Endothelial cell of umbilical vein (primary cell): ENCODE results near the gene TESMIN. TPM values are rescaled to one million over a fixed set of nuclear protein-coding genes. Genes with fewer than 3 reads are reported as not detected.

ENCODE experiments used
- BruUV-seq: library from RNA; stranded (reverse); fragments of 400-500 nt; replicated peaks from 2 replicates; lab custom pipeline; 2021; lab: Mats Ljungman, UMichigan
- CTCF ChIA-PET: fragments of 300-600, 350-600 bp; sonication (Branson Sonifier 250); formaldehyde crosslinking; loops from one replicate; lab custom pipeline; 2021; ENCODE audit warnings: antibody characterized with exemption, inconsistent platforms; lab: Charles Lee
- POLR2A ChIA-PET: fragments of 300-600, 350-600 bp; sonication (Branson Sonifier 250); formaldehyde crosslinking; loops from one replicate; lab custom pipeline; 2021; ENCODE audit warnings: antibody characterized with exemption, inconsistent platforms; lab: Charles Lee
- DNase-seq: peaks from one replicate; pipeline ENCODE4 v3.0.0-alpha.2; 2011; ENCODE audit warnings: low read depth, low spot score
- FAIRE-seq: peaks from 2 replicates; lab custom pipeline; 2011; peaks lifted over from hg19 to GRCh38; lab: Jason Lieb, UNC
- H2AFZ ChIP-seq: 2 replicates; pipeline ENCODE4 v1.6.0; 2012; ENCODE audit warnings: low read depth, low read length, control low read depth, inconsistent platforms
- H3K27ac ChIP-seq: 2 replicates; pipeline ENCODE4 v1.5.1; 2011; ENCODE audit warnings: low read depth, mild to moderate bottlenecking, control low read depth, low read length, moderate library complexity; ENCODE audit not compliant: insufficient read depth
- H3K27me3 ChIP-seq, 2 experiments: 2 replicates each; pipeline versions ENCODE4 v1.6.0 to v1.6.1; 2011; ENCODE audit warnings: low read length in 2 of 2, mixed read lengths in 1 of 2; ENCODE audit not compliant: control insufficient read depth in 2 of 2, insufficient read depth in 2 of 2
- H3K36me3 ChIP-seq, 2 experiments: 2 replicates in 1 of 2; 3 replicates in 1 of 2; pipeline ENCODE4 v1.5.1; 2011; ENCODE audit warnings: low read length in 2 of 2, mild to moderate bottlenecking in 1 of 2, moderate library complexity in 1 of 2; ENCODE audit not compliant: control insufficient read depth in 2 of 2, insufficient read depth in 2 of 2; ENCODE audit errors: extremely low read depth in 1 of 2
- H3K4me1 ChIP-seq: 3 replicates; pipeline ENCODE4 v1.5.1; 2011; ENCODE audit warnings: mild to moderate bottlenecking, low read length; ENCODE audit not compliant: control insufficient read depth, insufficient read depth; ENCODE audit errors: extremely low read depth
- H3K4me2 ChIP-seq: 2 replicates; pipeline ENCODE4 v1.6.1; 2011; ENCODE audit warnings: low read length, control low read depth, mixed read lengths; ENCODE audit not compliant: insufficient read depth
- H3K4me3 ChIP-seq, 3 experiments: fragments of 200-600 bp in 1 of 3; sonication (generic), shearing (Covaris generic) in 1 of 3; replicated peaks in 1 of 3; 2 replicates each; pipeline ENCODE4 v1.5.1; 2011 to 2016; ENCODE audit warnings: control low read depth in 3 of 3, low read length in 3 of 3, mild to moderate bottlenecking in 2 of 3, inconsistent platforms in 1 of 3, low read depth in 1 of 3, moderate library complexity in 1 of 3; ENCODE audit not compliant: insufficient read depth in 1 of 3
- H3K79me2 ChIP-seq: 2 replicates; pipeline ENCODE4 v1.6.0; 2012; ENCODE audit warnings: low read length, inconsistent platforms; ENCODE audit not compliant: control insufficient read depth, insufficient read depth
- H3K9ac ChIP-seq: replicated peaks from 2 replicates; pipeline ENCODE3; 2011; ENCODE audit warnings: low read length, control low read depth; ENCODE audit not compliant: insufficient read depth; ENCODE audit errors: extremely low read depth
- H3K9me1 ChIP-seq: replicated peaks from 3 replicates; pipeline ENCODE4 v1.6.0; 2011; ENCODE audit warnings: mild to moderate bottlenecking, low read length; ENCODE audit not compliant: control insufficient read depth, insufficient read depth; ENCODE audit errors: extremely low read depth
- H3K9me3 ChIP-seq: replicated peaks from 2 replicates; pipeline ENCODE4 v1.5.1; 2012; ENCODE audit warnings: low read length, inconsistent platforms; ENCODE audit not compliant: control insufficient read depth, insufficient read depth
- H4K20me1 ChIP-seq: replicated peaks from 2 replicates; pipeline ENCODE3; 2011; ENCODE audit warnings: mild to moderate bottlenecking, low read length; ENCODE audit not compliant: control insufficient read depth, insufficient read depth; ENCODE audit errors: extremely low read depth
- EZH2 ChIP-seq: IDR thresholded peaks from 2 replicates; pipeline ENCODE4 v1.6.1; 2012; ENCODE audit warnings: borderline replicate concordance, low read depth, mild to moderate bottlenecking, moderate library complexity, low read length, inconsistent platforms; ENCODE audit not compliant: severe bottlenecking
- FOS ChIP-seq: IDR thresholded peaks from 2 replicates; pipeline ENCODE4 v1.6.1; 2011; ENCODE audit warnings: mild to moderate bottlenecking, low read length, moderate library complexity, borderline replicate concordance; ENCODE audit not compliant: insufficient read depth
- GATA2 ChIP-seq: IDR thresholded peaks from 2 replicates; pipeline ENCODE4 v1.7.0; 2011; ENCODE audit warnings: low read depth, mild to moderate bottlenecking, moderate library complexity, mixed read lengths, low read length; ENCODE audit not compliant: insufficient read length, insufficient read depth
- JUN ChIP-seq: IDR thresholded peaks from 2 replicates; pipeline ENCODE4 v1.6.1; 2011; ENCODE audit warnings: borderline replicate concordance, low read depth; ENCODE audit not compliant: insufficient read length, insufficient read depth
- MYC ChIP-seq: IDR thresholded peaks from one replicate; pipeline ENCODE4 v1.6.1; 2011; ENCODE audit warnings: mild to moderate bottlenecking, low read depth, low read length
- POLR2A ChIP-seq: IDR thresholded peaks from 2 replicates; pipeline ENCODE4 v1.6.1; 2012; ENCODE audit warnings: low read depth, mild to moderate bottlenecking, control low read depth, low read length
- POLR2AphosphoS5 ChIP-seq: IDR thresholded peaks from 2 replicates; pipeline ENCODE4 v1.6.1; 2012; ENCODE audit warnings: low read depth, mild to moderate bottlenecking, control low read depth, low read length, moderate library complexity; ENCODE audit not compliant: insufficient read depth
- dilution Hi-C: fragments of 300-500 bp; cut with MboI; formaldehyde crosslinking; loops from one replicate; pipeline ENCODE4 v1.15.0; 2019; ENCODE audit warnings: low sequenced_read_pairs; ENCODE audit not compliant: extremely low pct_ligation_motif_present
- intact Hi-C: fragments of 100-400 bp; cut with micrococcal nuclease; formaldehyde crosslinking; loops from one replicate; pipeline ENCODE4 v1.10.0; 2022
- polyA plus RNA-seq, 4 experiments: library from polyadenylated mRNA; depleted of rRNA in 3 of 4; stranded (reverse) in 3 of 4; unstranded in 1 of 4; fragments of >200 nt; gene quantifications; 2 replicates each; pipeline versions ENCODE4 v1.2.1 to v1.2.3, GENCODE V29; 2011 to 2012; ENCODE audit warnings: missing spikeins in 1 of 4
- total RNA-seq: library from RNA; stranded (reverse); gene quantifications from 2 replicates; pipeline ENCODE4 v1.2.3, GENCODE V29; 2021
- TF ChIP-seq, protein P1 (sequence below), 2 donors: IDR thresholded peaks; 1 replicate in 1 of 2; 2 replicates in 1 of 2; pipeline ENCODE4 v1.5.1; 2011; ENCODE audit warnings: low read length in 2 of 2, mild to moderate bottlenecking in 2 of 2, moderate library complexity in 2 of 2, control low read depth in 1 of 2, inconsistent platforms in 1 of 2, low read depth in 1 of 2; ENCODE audit not compliant: insufficient read depth in 1 of 2; ENCODE audit errors: extremely low read depth in 1 of 2
- TF ChIP-seq, protein P2 (sequence below): IDR thresholded peaks from 2 replicates; pipeline ENCODE4 v1.6.1; 2011; ENCODE audit not compliant: insufficient read depth, insufficient read length

Gene TESMIN
- total and polyA plus RNA-seq, 2 donors (not counting 3 experiments of a cell fraction or from before 2014, with no cell fraction given): 1.7 to 6.1 TPM

DNA sequence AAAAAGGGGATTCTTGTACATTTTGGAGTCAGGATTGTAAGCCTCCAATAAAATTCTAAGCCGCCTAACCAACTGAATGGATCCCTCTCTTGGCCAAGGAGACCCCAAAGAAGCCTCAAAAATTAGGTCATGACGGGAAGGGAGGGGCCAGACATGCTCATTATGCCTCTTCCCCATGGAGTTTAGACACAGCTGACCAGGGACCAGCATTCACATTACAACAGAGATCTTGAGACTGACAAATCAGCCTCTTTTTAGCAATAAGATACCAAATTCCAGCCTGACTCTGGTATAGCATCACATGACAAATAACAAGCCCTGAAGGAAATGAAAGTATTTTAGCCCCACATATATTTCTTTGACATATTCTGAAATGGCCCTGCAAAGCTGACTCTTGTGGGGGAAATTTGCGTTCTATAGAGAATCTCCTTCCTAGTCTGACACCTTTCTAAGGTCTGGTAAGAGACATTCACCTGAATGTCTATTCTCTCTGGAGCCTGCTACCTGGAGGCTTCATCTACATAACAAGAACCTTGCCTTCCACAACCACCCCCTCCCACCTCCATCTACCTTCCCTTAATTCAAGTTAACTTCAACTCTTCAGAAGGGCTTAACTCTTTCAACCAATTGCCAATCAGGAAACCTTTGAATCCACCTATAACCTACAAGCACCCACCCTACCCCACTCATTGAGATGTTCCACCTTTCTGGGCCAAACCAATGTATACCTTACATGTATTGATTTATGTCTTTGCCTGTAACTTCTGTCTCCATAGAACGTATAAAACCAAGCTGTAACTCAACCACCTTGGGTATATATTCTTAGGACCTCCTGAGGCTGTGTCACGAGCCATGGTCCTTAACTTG is 56.7 kb downstream of the TESMIN start:
- no peak overlapping the region for H3K4me3 ChIP-seq
- TF ChIP-seq POLR2AphosphoS5 (no peak), EZH2 (no peak), FOS (no peak), MYC (no peak), GATA2 (no peak), JUN (no peak), POLR2A (no peak)
- TF ChIP-seq, protein P1, sequence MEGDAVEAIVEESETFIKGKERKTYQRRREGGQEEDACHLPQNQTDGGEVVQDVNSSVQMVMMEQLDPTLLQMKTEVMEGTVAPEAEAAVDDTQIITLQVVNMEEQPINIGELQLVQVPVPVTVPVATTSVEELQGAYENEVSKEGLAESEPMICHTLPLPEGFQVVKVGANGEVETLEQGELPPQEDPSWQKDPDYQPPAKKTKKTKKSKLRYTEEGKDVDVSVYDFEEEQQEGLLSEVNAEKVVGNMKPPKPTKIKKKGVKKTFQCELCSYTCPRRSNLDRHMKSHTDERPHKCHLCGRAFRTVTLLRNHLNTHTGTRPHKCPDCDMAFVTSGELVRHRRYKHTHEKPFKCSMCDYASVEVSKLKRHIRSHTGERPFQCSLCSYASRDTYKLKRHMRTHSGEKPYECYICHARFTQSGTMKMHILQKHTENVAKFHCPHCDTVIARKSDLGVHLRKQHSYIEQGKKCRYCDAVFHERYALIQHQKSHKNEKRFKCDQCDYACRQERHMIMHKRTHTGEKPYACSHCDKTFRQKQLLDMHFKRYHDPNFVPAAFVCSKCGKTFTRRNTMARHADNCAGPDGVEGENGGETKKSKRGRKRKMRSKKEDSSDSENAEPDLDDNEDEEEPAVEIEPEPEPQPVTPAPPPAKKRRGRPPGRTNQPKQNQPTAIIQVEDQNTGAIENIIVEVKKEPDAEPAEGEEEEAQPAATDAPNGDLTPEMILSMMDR (IDR thresholded peaks at IDR 0.05; ENCODE audit: extremely low read depth in 1 of 2, insufficient read depth in 1 of 2, low read depth in 1 of 2, low read length in 2 of 2): no peak
- TF ChIP-seq, protein P2, sequence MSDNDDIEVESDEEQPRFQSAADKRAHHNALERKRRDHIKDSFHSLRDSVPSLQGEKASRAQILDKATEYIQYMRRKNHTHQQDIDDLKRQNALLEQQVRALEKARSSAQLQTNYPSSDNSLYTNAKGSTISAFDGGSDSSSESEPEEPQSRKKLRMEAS: no peak
- DNase-seq (no peak), FAIRE-seq (no peak)
- no TSS peak for BruUV-seq
- H3K9me1 ChIP-seq: no peaks in the 10 kb centered on the region
- no peak overlapping the region for H3K27ac ChIP-seq
- dilution Hi-C loops: no loop called here
- H3K4me1 ChIP-seq: no peaks in the 10 kb centered on the region
- POLR2A ChIA-PET: no interaction called here
- no peak overlapping the region for H2AFZ ChIP-seq
- intact Hi-C loops: no loop called here
- CTCF ChIA-PET: no interaction called here
- no peaks in the 10 kb centered on the region for H3K9me3 ChIP-seq
- H3K36me3 ChIP-seq: no peaks in the 10 kb centered on the region
- H3K4me2 ChIP-seq: no peak overlapping the region
- no peaks in the 10 kb centered on the region for H4K20me1 ChIP-seq
- H3K9ac ChIP-seq: no peak overlapping the region
- no peaks in the 10 kb centered on the region for H3K79me2 ChIP-seq
- peaks cover 2 to 17% of the 10 kb centered on the region in 2 experiments for H3K27me3 ChIP-seq
